Activated B cell treated with CpG ODN at 0.5 μM for 24 hours (primary cell): ENCODE data around the gene KLHDC2. TPM values are rescaled to one million over a fixed set of nuclear protein-coding genes. Genes with fewer than 3 reads are reported as not detected.
A peak's percentile ranks its signal among the peaks of the same experiment; 100 is the strongest.
"Not testable (repeated sequence)": the region's sequence is repeated elsewhere in the genome, so short reads cannot be mapped to it uniquely, and the experiment has no call there.

Experiments used
- ATAC-seq: fragments of 200-7000 bp; cut with Tn5 transposase; one replicate; pipeline ENCODE4 v1.10.0; 2021; ENCODE audit warnings: low read depth, mild to moderate bottlenecking, moderate library complexity
- CTCF ChIA-PET: fragments of 350-600 bp; sonication (Branson Sonifier 250); formaldehyde crosslinking; loops from one replicate; lab custom pipeline; 2021; ENCODE audit warnings: antibody characterized with exemption; lab: Charles Lee
- POLR2A ChIA-PET: fragments of 350-600 bp; sonication (Branson Sonifier 250); formaldehyde crosslinking; loops from one replicate; lab custom pipeline; 2021; ENCODE audit warnings: antibody characterized with exemption; lab: Charles Lee
- DNase-seq: peaks from one replicate; pipeline ENCODE4 v3.0.0; 2022
- H3K27ac Mint-ChIP-seq: one replicate; pipeline ENCODE4 v1.8.0; 2020; ENCODE audit warnings: mixed read lengths
- H3K27me3 Mint-ChIP-seq: one replicate; pipeline ENCODE4 v1.8.0; 2021; ENCODE audit warnings: mixed read lengths
- H3K36me3 Mint-ChIP-seq: one replicate; pipeline ENCODE4 v1.8.0; 2021; ENCODE audit warnings: low read depth, mixed read lengths
- H3K4me1 Mint-ChIP-seq: one replicate; pipeline ENCODE4 v1.8.0; 2021; ENCODE audit warnings: mixed read lengths
- H3K4me3 Mint-ChIP-seq: one replicate; pipeline ENCODE4 v1.8.0; 2020; ENCODE audit warnings: mild to moderate bottlenecking, mixed read lengths
- H3K9me3 Mint-ChIP-seq: one replicate; pipeline ENCODE4 v1.8.0; 2020; ENCODE audit warnings: mixed read lengths
- CTCF ChIP-seq: fragments of 200-600 bp; IDR thresholded peaks from one replicate; pipeline ENCODE4 v1.8.0; 2022; ENCODE audit warnings: antibody characterized with exemption, mild to moderate bottlenecking
- intact Hi-C: fragments of 100-400 bp; cut with micrococcal nuclease; formaldehyde crosslinking; loops from one replicate; pipeline ENCODE4 v1.15.1; 2024
- total RNA-seq: library from RNA; stranded (reverse); gene quantifications from 2 replicates; pipeline ENCODE4 v1.2.3, GENCODE V29; 2022

Gene KLHDC2
- 27.0 and 31.2 TPM in 2 replicates for total RNA-seq

- Mint-ChIP-seq H3K9me3 (no peaks in the 10 kb centered on the region), H3K27me3 (no peaks in the 10 kb centered on the region), H3K27ac (peak within 1 kb of the TSS; percentile 99), H3K4me1 (peaks cover 33% of the 10 kb centered on the region), H3K36me3 (peaks cover 4% of the 10 kb centered on the region), H3K4me3 (peak within 1 kb of the TSS; percentile 97)
- ATAC-seq: peak; percentile 88
- TF ChIP-seq CTCF: no peak
- peak; percentile 86 for DNase-seq
- ChIA-PET POLR2A (interaction anchor here (0.6 to 4.9 kb wide), 30 partner anchors 8 to 595 kb away, joined by 3 to 95 read pairs (median 6); partner anchors contain the start of genes ARF6, DNAAF2, KLHDC1 and LRR1), CTCF (interaction anchor here (0.7 to 3.0 kb wide), 10 partner anchors 41 to 834 kb away, joined by 3 to 19 read pairs (median 4); partner anchors contain the start of genes DNAAF2, MGAT2, NEMF and POLE2)
- intact Hi-C loops: loop anchor here (1.0 to 5.0 kb wide), 10 partner anchors 74 to 765 kb away; partner anchors contain the start of genes DMAC2L, KLHDC1, L2HGDH and LRR1
Observed at GRCh38 chr14:49767571-49768300, at the start of gene KLHDC2. KLHDC2 (plus strand) TSS chr14:49768153; CDS start chr14:49768469, 316 bp downstream.

GRCh38 chr14:49720744-49721143 lies 47.2 kb upstream of the KLHDC2 start:
- ChIA-PET CTCF (no interaction called here), POLR2A (no interaction called here)
- no peak overlapping the region for H3K27ac Mint-ChIP-seq
- no peak for TF ChIP-seq CTCF
- H3K27me3 Mint-ChIP-seq: no peaks in the 10 kb centered on the region
- H3K4me3 Mint-ChIP-seq: no peak overlapping the region
- peaks cover 2% of the 10 kb centered on the region for H3K9me3 Mint-ChIP-seq
- no peaks in the 10 kb centered on the region for H3K4me1 Mint-ChIP-seq
- peaks cover 51% of the 10 kb centered on the region for H3K36me3 Mint-ChIP-seq
- DNase-seq (no peak), ATAC-seq (no peak)
- intact Hi-C loops: no loop called here

GRCh38 chr14:49721733-49722435 lies 46.1 kb upstream of the KLHDC2 start:
- H3K4me3 Mint-ChIP-seq, H3K9me3 Mint-ChIP-seq, H3K4me1 Mint-ChIP-seq, POLR2A ChIA-PET, DNase-seq, intact Hi-C loops, ATAC-seq, CTCF ChIA-PET, H3K27ac Mint-ChIP-seq, H3K27me3 Mint-ChIP-seq: not testable (repeated sequence)
- peaks cover 56% of the 10 kb centered on the region for H3K36me3 Mint-ChIP-seq

- no peaks in the 10 kb centered on the region for H3K9me3 Mint-ChIP-seq
- ATAC-seq (no peak), DNase-seq (no peak)
- no peak for TF ChIP-seq CTCF
- no peak overlapping the region for H3K27ac Mint-ChIP-seq
- ChIA-PET POLR2A (interaction anchor here (0.7 kb wide), 1 partner anchor 97 kb away, joined by 4 read pairs; no protein-coding TSS in a partner anchor), CTCF (interaction anchor here (1.0 kb wide), 1 partner anchor 41 kb away, joined by 3 read pairs; the partner anchor contains the start of gene KLHDC2)
- intact Hi-C loops: no loop called here
- no peaks in the 10 kb centered on the region for H3K27me3 Mint-ChIP-seq
- H3K4me1 Mint-ChIP-seq: no peaks in the 10 kb centered on the region
- no peak overlapping the region for H3K4me3 Mint-ChIP-seq
- peaks cover 38% of the 10 kb centered on the region for H3K36me3 Mint-ChIP-seq
Observed at GRCh38 chr14:49727171-49727570, 40.8 kb upstream of the KLHDC2 start.

GRCh38 chr14:49732896-49733295 lies 35.1 kb upstream of the KLHDC2 start:
- ATAC-seq: no peak
- Mint-ChIP-seq H3K4me1 (no peaks in the 10 kb centered on the region), H3K27me3 (no peaks in the 10 kb centered on the region), H3K9me3 (no peaks in the 10 kb centered on the region), H3K36me3 (peaks cover 30% of the 10 kb centered on the region), H3K4me3 (no peak overlapping the region), H3K27ac (no peak overlapping the region)
- intact Hi-C loops: no loop called here
- ChIA-PET POLR2A (interaction anchor here (0.7 kb wide), 1 partner anchor 175 kb away, joined by 3 read pairs; no protein-coding TSS in a partner anchor), CTCF (no interaction called here)
- TF ChIP-seq CTCF: no peak
- no peak for DNase-seq
